HL-60 (cell line): Measurements from ENCODE around the gene HBZ.

Experiments used
- GABPA ChIP-seq: IDR thresholded peaks from 2 replicates; pipeline ENCODE4 v1.6.1; 2012; ENCODE audit warnings: low read depth
- REST ChIP-seq: IDR thresholded peaks from 2 replicates; pipeline ENCODE4 v1.6.1; 2012; ENCODE audit warnings: low read depth; ENCODE audit not compliant: insufficient replicate concordance
- TF ChIP-seq, protein P1 (sequence below): IDR thresholded peaks from one replicate; pipeline ENCODE4 v1.5.1; 2011; ENCODE audit warnings: low read length, control low read depth, inconsistent platforms; ENCODE audit not compliant: insufficient read depth

DNA sequence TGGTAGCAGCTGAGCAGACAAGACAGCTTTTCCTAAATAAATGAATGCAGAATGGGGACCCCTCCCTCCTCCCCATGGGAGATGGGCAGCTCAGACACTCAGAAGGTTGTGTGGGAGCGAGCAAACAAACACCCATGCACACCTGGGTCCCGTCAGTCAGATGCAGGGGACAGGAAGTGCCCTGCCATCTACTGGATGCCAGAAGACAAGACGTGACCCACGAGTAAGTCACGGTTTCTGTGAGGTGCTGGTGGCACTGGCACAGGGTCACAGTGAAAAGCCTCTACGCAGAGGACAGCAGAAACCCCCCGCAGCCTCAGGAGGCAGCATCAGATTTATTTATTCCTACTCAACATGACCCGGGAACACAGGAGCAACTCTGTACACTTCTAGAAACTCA, 36.2 kb downstream of the HBZ start:
- TF ChIP-seq, protein P1, sequence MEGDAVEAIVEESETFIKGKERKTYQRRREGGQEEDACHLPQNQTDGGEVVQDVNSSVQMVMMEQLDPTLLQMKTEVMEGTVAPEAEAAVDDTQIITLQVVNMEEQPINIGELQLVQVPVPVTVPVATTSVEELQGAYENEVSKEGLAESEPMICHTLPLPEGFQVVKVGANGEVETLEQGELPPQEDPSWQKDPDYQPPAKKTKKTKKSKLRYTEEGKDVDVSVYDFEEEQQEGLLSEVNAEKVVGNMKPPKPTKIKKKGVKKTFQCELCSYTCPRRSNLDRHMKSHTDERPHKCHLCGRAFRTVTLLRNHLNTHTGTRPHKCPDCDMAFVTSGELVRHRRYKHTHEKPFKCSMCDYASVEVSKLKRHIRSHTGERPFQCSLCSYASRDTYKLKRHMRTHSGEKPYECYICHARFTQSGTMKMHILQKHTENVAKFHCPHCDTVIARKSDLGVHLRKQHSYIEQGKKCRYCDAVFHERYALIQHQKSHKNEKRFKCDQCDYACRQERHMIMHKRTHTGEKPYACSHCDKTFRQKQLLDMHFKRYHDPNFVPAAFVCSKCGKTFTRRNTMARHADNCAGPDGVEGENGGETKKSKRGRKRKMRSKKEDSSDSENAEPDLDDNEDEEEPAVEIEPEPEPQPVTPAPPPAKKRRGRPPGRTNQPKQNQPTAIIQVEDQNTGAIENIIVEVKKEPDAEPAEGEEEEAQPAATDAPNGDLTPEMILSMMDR = no peak
- no peak for TF ChIP-seq REST
- no peak for TF ChIP-seq GABPA
